ENCODE data around the gene ADORA1.

ADORA1 gene

GRCh38 chr1:203142684-203143408, 15.3 kb downstream of the ADORA1 start:
- no peak for DNase-seq

GRCh38 chr1:203143641-203144040, 16.1 kb downstream of the ADORA1 start:
- no peak for DNase-seq

- DNase-seq: peak; percentile 83
Measured at GRCh38 chr1:203144661-203145060, 17.1 kb downstream of the ADORA1 start.

GRCh38 chr1:203145321-203146041, 18.0 kb downstream of the ADORA1 start:
- DNase-seq: no peak

- no peak for DNase-seq
Measured at GRCh38 chr1:203146042-203146369, 18.5 kb downstream of the ADORA1 start.

- DNase-seq: peak; percentile 40
Measured at GRCh38 chr1:203146537-203146936, 19.0 kb downstream of the ADORA1 start.

- DNase-seq: peak; percentile 63
Measured at GRCh38 chr1:203147376-203147775, 19.9 kb downstream of the ADORA1 start.

GRCh38 chr1:203148127-203148526, 20.6 kb downstream of the ADORA1 start:
- no peak for DNase-seq

- no peak for DNase-seq
Measured at GRCh38 chr1:203148579-203148978, 21.1 kb downstream of the ADORA1 start.

- DNase-seq: no peak
Measured at GRCh38 chr1:203149188-203149840, 21.8 kb downstream of the ADORA1 start.

GRCh38 chr1:203150511-203151297, 23.2 kb downstream of the ADORA1 start:
- no peak for DNase-seq

- no peak for DNase-seq
Measured at GRCh38 chr1:203151362-203152157, 24.0 kb downstream of the ADORA1 start.

- DNase-seq: no peak
Measured at GRCh38 chr1:203152158-203153034, 24.9 kb downstream of the ADORA1 start.

GRCh38 chr1:203153051-203153988, 25.8 kb downstream of the ADORA1 start:
- DNase-seq: peak; percentile 36

GRCh38 chr1:203153989-203154821, 26.7 kb downstream of the ADORA1 start:
- no peak for DNase-seq

GRCh38 chr1:203156280-203156679, 28.8 kb downstream of the ADORA1 start:
- no peak for DNase-seq

GRCh38 chr1:203158423-203158822, 30.9 kb downstream of the ADORA1 start:
- DNase-seq: no peak

GRCh38 chr1:203158960-203159665, 31.6 kb downstream of the ADORA1 start:
- DNase-seq: no peak
